ENCODE results near the gene MUS81. TPM values are rescaled to one million over a fixed set of nuclear protein-coding genes. Genes with fewer than 3 reads are reported as not detected.

MUS81 gene
- total and polyA plus RNA-seq, 7 experiments from 2014 or later, result 18.3 to 117 (median 68.8) TPM

DNA sequence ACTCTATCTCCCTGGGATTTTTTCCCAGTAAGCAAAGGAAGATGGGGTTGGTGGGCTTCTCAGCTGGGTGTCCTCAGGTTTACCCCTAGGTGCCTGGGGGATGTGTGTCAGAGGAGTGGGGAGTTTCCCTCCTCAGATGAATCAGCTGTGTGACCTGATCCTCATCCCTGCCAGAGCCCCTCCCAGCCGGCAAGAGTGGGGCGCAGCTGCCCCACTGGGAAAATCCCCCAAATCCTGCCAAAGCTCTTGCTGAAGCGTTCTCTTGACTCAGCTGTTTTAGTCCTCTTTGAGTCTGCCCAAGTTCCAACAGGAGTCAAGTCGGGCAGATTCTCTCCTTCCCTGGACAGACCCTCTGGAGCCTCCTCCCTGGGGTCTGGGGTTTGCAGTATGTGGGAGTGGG, 52.6 kb downstream of the MUS81 start:
- peaks cover 0 to 7% (median 0%) of the 10 kb centered on the region in 3 experiments for H3K36me3 ChIP-seq (ENCODE audit: control insufficient read depth in 2 of 3, insufficient read depth in 3 of 3, low read length in 3 of 3)
- H3K27ac ChIP-seq (ENCODE audit: low read depth, low read length), result no peak overlapping the region
- intact Hi-C loops (cut with micrococcal nuclease), result no loop called here
- H3K27me3 Mint-ChIP-seq, result peaks cover 0 to 8% (median 0%) of the 10 kb centered on the region in 5 donors
- H3K27me3 ChIP-seq (ENCODE audit: control insufficient read depth in 2 of 2, insufficient read depth in 2 of 2, low read length in 2 of 2), result no peaks in the 10 kb centered on the region
- no peaks in the 10 kb centered on the region for H3K9me3 ChIP-seq (ENCODE audit: control insufficient read depth in 2 of 3, low read length in 3 of 3)
- H3K9me3 Mint-ChIP-seq, result no peaks in the 10 kb centered on the region
- H3K4me1 Mint-ChIP-seq, result peaks cover 23 to 35% (median 26%) of the 10 kb centered on the region in 7 donors
- ChIA-PET CTCF (no interaction called here), POLR2A (interaction anchor here (2.3 to 3.3 kb wide), 2 partner anchors 12 to 23 kb away, joined by 7 to 18 read pairs; partner anchors contain the start of genes CCDC85B, FIBP and FOSL1)
- H3K27ac Mint-ChIP-seq, result no peak overlapping the region
- H3K4me3 Mint-ChIP-seq, result no peak overlapping the region
- peaks cover 11 to 13% of the 10 kb centered on the region in 2 donors for H3K4me1 ChIP-seq (ENCODE audit: control insufficient read depth in 2 of 2, insufficient read depth in 2 of 2, low read length in 2 of 2)
- ATAC-seq (no peak), DNase-seq (no peak)
- peaks cover 0 to 16% (median 0%) of the 10 kb centered on the region in 5 donors for H3K36me3 Mint-ChIP-seq
- no peak overlapping the region for H3K4me3 ChIP-seq (ENCODE audit: low read length)

DNA sequence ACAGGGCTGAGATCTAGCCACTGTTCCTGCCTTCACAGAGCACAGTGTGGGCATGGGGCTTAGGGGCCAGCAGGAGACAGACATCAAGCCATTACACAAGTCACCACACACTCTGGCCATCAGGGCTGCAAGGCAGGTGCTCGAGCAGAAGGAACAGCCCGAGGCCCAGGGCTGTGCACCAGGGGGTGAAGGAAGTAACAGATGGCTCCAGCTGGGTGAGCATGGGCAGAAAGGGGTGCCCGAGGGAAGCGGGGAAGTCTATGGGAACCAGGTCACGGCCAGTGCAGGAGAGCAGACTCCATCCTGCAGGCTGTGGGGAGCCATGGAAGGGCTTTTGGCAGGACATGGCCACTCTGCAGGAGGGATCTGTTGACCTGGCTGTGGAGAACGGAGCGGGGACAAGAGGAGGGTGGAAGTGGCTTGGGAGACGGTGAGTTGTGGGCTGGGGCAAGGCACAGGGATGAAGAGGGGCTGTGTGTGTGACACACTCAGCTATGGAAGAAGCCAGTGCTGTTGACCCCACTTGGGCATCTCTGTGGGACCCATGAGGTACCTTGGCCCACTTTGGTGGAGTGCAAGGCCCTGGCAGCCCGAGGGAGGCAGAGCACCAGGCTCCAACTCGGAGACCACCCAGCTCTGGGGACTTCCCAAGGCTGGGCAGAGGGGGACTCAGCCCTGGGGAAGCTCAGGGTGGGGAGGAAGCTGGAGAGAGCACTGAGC, 55.0 kb downstream of the MUS81 start:
- H3K36me3 Mint-ChIP-seq, result peaks cover 0 to 19% (median 0%) of the 10 kb centered on the region in 5 donors
- intact Hi-C loops (cut with micrococcal nuclease), result no loop called here
- DNase-seq, result no peak
- ATAC-seq, result no peak
- H3K9me3 Mint-ChIP-seq, result no peaks in the 10 kb centered on the region
- H3K27ac Mint-ChIP-seq, result peak overlapping the region in 6 of 9 donors; percentile 7 to 70 (median 32)
- H3K36me3 ChIP-seq (ENCODE audit: control insufficient read depth in 2 of 3, insufficient read depth in 3 of 3, low read length in 3 of 3), result peaks cover 0 to 7% (median 0%) of the 10 kb centered on the region in 3 experiments
- no peak overlapping the region for H3K27ac ChIP-seq (ENCODE audit: low read depth, low read length)
- H3K27me3 Mint-ChIP-seq, result peaks cover 0 to 2% (median 0%) of the 10 kb centered on the region in 5 donors
- no peaks in the 10 kb centered on the region for H3K9me3 ChIP-seq (ENCODE audit: control insufficient read depth in 2 of 3, low read length in 3 of 3)
- H3K4me3 ChIP-seq (ENCODE audit: low read length), result no peak overlapping the region
- H3K4me1 Mint-ChIP-seq, result peaks cover 24 to 37% (median 27%) of the 10 kb centered on the region in 7 donors
- H3K4me3 Mint-ChIP-seq, result peak overlapping the region in 7 of 10 donors; percentile 10 to 46 (median 29)
- peaks cover 16 to 20% of the 10 kb centered on the region in 2 donors for H3K4me1 ChIP-seq (ENCODE audit: control insufficient read depth in 2 of 2, insufficient read depth in 2 of 2, low read length in 2 of 2)
- ChIA-PET POLR2A (interaction anchor here (0.6 to 2.8 kb wide), 8 partner anchors 8 to 55 kb away, joined by 3 to 17 read pairs (median 3); partner anchors contain the start of genes CCDC85B and MUS81), CTCF (interaction anchor here (0.7 to 1.1 kb wide), 3 partner anchors 26 to 31 kb away, joined by 3 to 5 read pairs (median 4); no protein-coding TSS in a partner anchor)
- H3K27me3 ChIP-seq (ENCODE audit: control insufficient read depth in 2 of 2, insufficient read depth in 2 of 2, low read length in 2 of 2), result no peaks in the 10 kb centered on the region

DNA sequence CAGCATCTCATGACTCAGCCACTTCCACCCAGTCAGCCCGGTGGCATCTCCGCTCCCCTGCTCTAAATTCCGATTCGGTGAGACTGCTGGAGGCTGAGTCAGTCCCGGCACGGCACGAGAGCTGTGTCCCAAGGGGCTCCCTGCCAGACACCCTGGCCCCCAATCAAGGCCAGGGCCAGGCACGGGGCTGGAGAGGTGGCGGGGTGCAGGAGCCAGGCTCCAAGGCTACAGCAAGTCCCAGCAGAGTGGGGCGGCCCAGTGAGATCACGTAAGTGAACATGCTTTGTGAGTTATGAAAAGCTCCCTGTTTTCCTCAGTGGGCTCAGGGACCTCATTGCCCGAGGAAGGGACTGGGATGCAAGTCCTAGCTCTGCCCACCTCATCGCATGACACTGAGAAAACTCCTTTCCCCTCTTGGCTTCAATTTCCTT, 55.6 kb downstream of the MUS81 start:
- ChIA-PET CTCF (interaction anchor here (0.7 kb wide), 1 partner anchor 31 kb away, joined by 4 read pairs; no protein-coding TSS in a partner anchor), POLR2A (interaction anchor here (1.0 to 2.8 kb wide), 4 partner anchors 12 to 25 kb away, joined by 3 to 17 read pairs (median 4); partner anchors contain the start of gene CCDC85B)
- peaks cover 22 to 26% of the 10 kb centered on the region in 2 donors for H3K4me1 ChIP-seq (ENCODE audit: control insufficient read depth in 2 of 2, insufficient read depth in 2 of 2, low read length in 2 of 2)
- ATAC-seq (no peak), DNase-seq (no peak)
- Mint-ChIP-seq H3K27ac (peak overlapping the region in 2 of 9 donors; percentile 84 to 87), H3K4me1 (peaks cover 24 to 42% (median 29%) of the 10 kb centered on the region in 7 donors), H3K36me3 (peaks cover 0 to 21% (median 0%) of the 10 kb centered on the region in 5 donors), H3K9me3 (no peaks in the 10 kb centered on the region), H3K4me3 (peak overlapping the region in 2 of 10 donors; percentile 52 to 72), H3K27me3 (peaks cover 0 to 2% (median 0%) of the 10 kb centered on the region in 5 donors)
- H3K27ac ChIP-seq (ENCODE audit: low read depth, low read length), result no peak overlapping the region
- intact Hi-C loops (cut with micrococcal nuclease), result no loop called here
- H3K27me3 ChIP-seq (ENCODE audit: control insufficient read depth in 2 of 2, insufficient read depth in 2 of 2, low read length in 2 of 2), result no peaks in the 10 kb centered on the region
- no peak overlapping the region for H3K4me3 ChIP-seq (ENCODE audit: low read length)
- peaks cover 0 to 12% (median 0%) of the 10 kb centered on the region in 3 experiments for H3K36me3 ChIP-seq (ENCODE audit: control insufficient read depth in 2 of 3, insufficient read depth in 3 of 3, low read length in 3 of 3)
- no peaks in the 10 kb centered on the region for H3K9me3 ChIP-seq (ENCODE audit: control insufficient read depth in 2 of 3, low read length in 3 of 3)

Other genes starting within 250 kb of the MUS81 start
- 10 to 100 TPM; 63.3 to 91.1 (median 88.2) TPM for gene MAP3K11, start 246.2 kb upstream of the MUS81 start, total RNA-seq
- 10 to 100 TPM; 12.1 to 21.6 TPM for gene MAP3K11, start 246.2 kb upstream of the MUS81 start, polyA plus RNA-seq
- 10 to 100 TPM; 50.4 to 64.9 (median 56.6) TPM for gene PCNX3, start 244.7 kb upstream of the MUS81 start, total RNA-seq
- gene PCNX3, start 244.7 kb upstream of the MUS81 start, polyA plus RNA-seq, result 1 to 10 TPM; 2.2 to 7.9 TPM
- gene SIPA1, start 222.3 kb upstream of the MUS81 start, total RNA-seq, result 100 to 1,000 TPM; 145 to 249 (median 198) TPM
- 100 to 1,000 TPM in 1 of 2 donors, 10 to 100 TPM in 1; 90.3 to 184 TPM for gene SIPA1, start 222.3 kb upstream of the MUS81 start, polyA plus RNA-seq
- 100 to 1,000 TPM; 106 to 303 (median 165) TPM for gene RELA, start 197.5 kb upstream of the MUS81 start, total RNA-seq
- gene RELA, start 197.5 kb upstream of the MUS81 start, polyA plus RNA-seq, result 10 to 100 TPM; 54.6 to 73.0 TPM
- 100 to 1,000 TPM in 4 of 5 experiments, 10 to 100 TPM in 1; 68.6 to 133 (median 113) TPM for gene KAT5, start 148.2 kb upstream of the MUS81 start, total RNA-seq
- gene KAT5, start 148.2 kb upstream of the MUS81 start, polyA plus RNA-seq, result 10 to 100 TPM; 36.8 to 56.8 TPM
- gene RNASEH2C, start 139.6 kb upstream of the MUS81 start, total RNA-seq, result 10 to 100 TPM; 41.8 to 94.0 (median 82.0) TPM
- 10 to 100 TPM; 40.2 to 80.3 TPM for gene RNASEH2C, start 139.6 kb upstream of the MUS81 start, polyA plus RNA-seq
- gene AP5B1, start 79.5 kb upstream of the MUS81 start, total RNA-seq, result 10 to 100 TPM; 21.5 to 31.0 (median 23.5) TPM
- gene AP5B1, start 79.5 kb upstream of the MUS81 start, polyA plus RNA-seq, result 10 to 100 TPM in 1 of 2 donors, 1 to 10 TPM in 1; 8.8 to 19.2 TPM
- not detected for gene OVOL1, start 73.4 kb upstream of the MUS81 start, total RNA-seq
- gene OVOL1, start 73.4 kb upstream of the MUS81 start, polyA plus RNA-seq, result not detected
- 1 to 10 TPM in 3 of 5 experiments, under 1 TPM in 2; 0.81 to 2.0 (median 1.1) TPM for gene SNX32, start 26.5 kb upstream of the MUS81 start, total RNA-seq
- gene SNX32, start 26.5 kb upstream of the MUS81 start, polyA plus RNA-seq, result under 1 TPM; 0.38 to 0.60 TPM
- gene CFL1, start 2.3 kb upstream of the MUS81 start, total RNA-seq, result 1,000 to 10,000 TPM in 1 of 5 experiments, 100 to 1,000 TPM in 4; 403 to 1,550 (median 533) TPM
- 1,000 to 10,000 TPM; 2,039 to 2,314 TPM for gene CFL1, start 2.3 kb upstream of the MUS81 start, polyA plus RNA-seq
- 10 to 100 TPM in 3 of 5 experiments, 1 to 10 TPM in 2; 5.9 to 16.0 (median 12.7) TPM for gene EFEMP2, start 12.4 kb downstream of the MUS81 start, total RNA-seq
- gene EFEMP2, start 12.4 kb downstream of the MUS81 start, polyA plus RNA-seq, result under 1 TPM; 0.40 to 0.60 TPM
- gene CTSW, start 19.4 kb downstream of the MUS81 start, total RNA-seq, result 100 to 1,000 TPM in 1 of 5 experiments, 10 to 100 TPM in 4; 24.9 to 148 (median 29.3) TPM
- 10 to 100 TPM; 31.7 to 58.7 TPM for gene CTSW, start 19.4 kb downstream of the MUS81 start, polyA plus RNA-seq
- gene FIBP, start 28.0 kb downstream of the MUS81 start, total RNA-seq, result 10 to 100 TPM; 25.9 to 72.1 (median 43.4) TPM
- gene FIBP, start 28.0 kb downstream of the MUS81 start, polyA plus RNA-seq, result 10 to 100 TPM; 60.0 to 78.3 TPM
- gene CCDC85B, start 30.2 kb downstream of the MUS81 start, total RNA-seq, result 10 to 100 TPM; 21.1 to 52.1 (median 23.6) TPM
- gene CCDC85B, start 30.2 kb downstream of the MUS81 start, polyA plus RNA-seq, result 10 to 100 TPM; 59.0 to 85.0 TPM
- 10 to 100 TPM in 1 of 5 experiments, 1 to 10 TPM in 2, not detected in 2; 2.8 to 25.7 (median 4.0) TPM for gene FOSL1, start 40.0 kb downstream of the MUS81 start, total RNA-seq
- gene FOSL1, start 40.0 kb downstream of the MUS81 start, polyA plus RNA-seq, result not detected
- gene C11orf68, start 58.6 kb downstream of the MUS81 start, total RNA-seq, result 10 to 100 TPM; 18.5 to 62.2 (median 40.4) TPM
- gene C11orf68, start 58.6 kb downstream of the MUS81 start, polyA plus RNA-seq, result 100 to 1,000 TPM in 1 of 2 donors, 10 to 100 TPM in 1; 74.1 to 104 TPM
- gene DRAP1, start 59.0 kb downstream of the MUS81 start, total RNA-seq, result 100 to 1,000 TPM in 1 of 5 experiments, 10 to 100 TPM in 4; 72.6 to 166 (median 81.9) TPM
- 10 to 100 TPM; 87.7 to 89.3 TPM for gene DRAP1, start 59.0 kb downstream of the MUS81 start, polyA plus RNA-seq
- gene TSGA10IP, start 85.0 kb downstream of the MUS81 start, total RNA-seq, result under 1 TPM in 1 of 5 experiments, not detected in 4; 0.64 TPM
- gene TSGA10IP, start 85.0 kb downstream of the MUS81 start, polyA plus RNA-seq, result not detected
- gene SART1, start 101.3 kb downstream of the MUS81 start, total RNA-seq, result 100 to 1,000 TPM in 1 of 5 experiments, 10 to 100 TPM in 4; 65.9 to 102 (median 90.8) TPM
- 10 to 100 TPM; 27.9 to 66.6 TPM for gene SART1, start 101.3 kb downstream of the MUS81 start, polyA plus RNA-seq
- gene EIF1AD, start 141.7 kb downstream of the MUS81 start, total RNA-seq, result 100 to 1,000 TPM in 1 of 5 experiments, 10 to 100 TPM in 4; 49.9 to 114 (median 66.7) TPM
- gene EIF1AD, start 141.7 kb downstream of the MUS81 start, polyA plus RNA-seq, result 10 to 100 TPM; 17.7 to 25.3 TPM
- gene BANF1, start 142.1 kb downstream of the MUS81 start, total RNA-seq, result 100 to 1,000 TPM in 2 of 5 experiments, 10 to 100 TPM in 3; 54.5 to 234 (median 99.4) TPM
- 100 to 1,000 TPM; 192 to 203 TPM for gene BANF1, start 142.1 kb downstream of the MUS81 start, polyA plus RNA-seq
- under 1 TPM in 1 of 5 experiments, not detected in 4; 0.42 TPM for gene CST6, start 151.6 kb downstream of the MUS81 start, total RNA-seq
- not detected for gene CST6, start 151.6 kb downstream of the MUS81 start, polyA plus RNA-seq
- gene CATSPER1, start 166.0 kb downstream of the MUS81 start, total RNA-seq, result 1 to 10 TPM in 2 of 5 experiments, not detected in 3; 1.4 to 4.2 TPM
- not detected for gene CATSPER1, start 166.0 kb downstream of the MUS81 start, polyA plus RNA-seq
- not detected for gene GAL3ST3, start 188.7 kb downstream of the MUS81 start, total RNA-seq
- gene GAL3ST3, start 188.7 kb downstream of the MUS81 start, polyA plus RNA-seq, result not detected
- gene SF3B2, start 191.9 kb downstream of the MUS81 start, total RNA-seq, result 100 to 1,000 TPM; 163 to 248 (median 206) TPM
- gene SF3B2, start 191.9 kb downstream of the MUS81 start, polyA plus RNA-seq, result 100 to 1,000 TPM in 1 of 2 donors, 10 to 100 TPM in 1; 81.8 to 140 TPM
- 100 to 1,000 TPM; 100 to 314 (median 252) TPM for gene PACS1, start 209.8 kb downstream of the MUS81 start, total RNA-seq
- 100 to 1,000 TPM in 1 of 2 donors, 10 to 100 TPM in 1; 48.0 to 116 TPM for gene PACS1, start 209.8 kb downstream of the MUS81 start, polyA plus RNA-seq